Stimulated activated naive CD4-positive, alpha-beta T cell treated with Interleukin-2 at 50 U/mL for 16 hours (primary cell): Measurements from ENCODE around the gene NXPE4.
"Not testable (repeated sequence)": the region's sequence is repeated elsewhere in the genome, so short reads cannot be mapped to it uniquely, and the experiment has no call there.

Experiments used
- DNase-seq: peaks from one replicate; lab custom pipeline; 2025; lab: John Stamatoyannopoulos, UW

The NXPE4 gene

GRCh38 chr11:114595571-114595970 lies at the start of gene NXPE4:
Gene NXPE4, minus strand, starts transcription at chr11:114595786. Its CDS starts 1,027 bp downstream, at chr11:114594759.
- DNase-seq = no peak

GRCh38 chr11:114639440-114639839 lies 43.9 kb upstream of the NXPE4 start:
- not testable (repeated sequence) for DNase-seq

- DNase-seq = not testable (repeated sequence)
Measured at GRCh38 chr11:114631445-114631965, 35.9 kb upstream of the NXPE4 start.

- DNase-seq = no peak
Measured at GRCh38 chr11:114625294-114625693, 29.7 kb upstream of the NXPE4 start.

- no peak for DNase-seq
Measured at GRCh38 chr11:114624455-114625207, 29.0 kb upstream of the NXPE4 start.

- no peak for DNase-seq
Measured at GRCh38 chr11:114623720-114624119, 28.1 kb upstream of the NXPE4 start.

- no peak for DNase-seq
Measured at GRCh38 chr11:114622858-114623257, 27.3 kb upstream of the NXPE4 start.

- no peak for DNase-seq
Measured at GRCh38 chr11:114621950-114622809, 26.6 kb upstream of the NXPE4 start.

- no peak for DNase-seq
Measured at GRCh38 chr11:114621072-114621471, 25.5 kb upstream of the NXPE4 start.

- DNase-seq = no peak
Measured at GRCh38 chr11:114619659-114620173, 24.1 kb upstream of the NXPE4 start.

- no peak for DNase-seq
Measured at GRCh38 chr11:114618139-114618538, 22.6 kb upstream of the NXPE4 start.

GRCh38 chr11:114617157-114618124 lies 21.9 kb upstream of the NXPE4 start:
- DNase-seq = no peak

GRCh38 chr11:114616516-114616915 lies 20.9 kb upstream of the NXPE4 start:
- DNase-seq = no peak

GRCh38 chr11:114615448-114616361 lies 20.1 kb upstream of the NXPE4 start:
- no peak for DNase-seq

GRCh38 chr11:114614127-114614720 lies 18.6 kb upstream of the NXPE4 start:
- DNase-seq = no peak

GRCh38 chr11:114613094-114613493 lies 17.5 kb upstream of the NXPE4 start:
- DNase-seq = not testable (repeated sequence)

GRCh38 chr11:114612686-114613085 lies 17.1 kb upstream of the NXPE4 start:
- DNase-seq = no peak

GRCh38 chr11:114612199-114612598 lies 16.6 kb upstream of the NXPE4 start:
- DNase-seq = not testable (repeated sequence)

GRCh38 chr11:114610984-114611944 lies 15.7 kb upstream of the NXPE4 start:
- no peak for DNase-seq
